ENCODE data around the gene C1orf21.

The C1orf21 gene

DNA sequence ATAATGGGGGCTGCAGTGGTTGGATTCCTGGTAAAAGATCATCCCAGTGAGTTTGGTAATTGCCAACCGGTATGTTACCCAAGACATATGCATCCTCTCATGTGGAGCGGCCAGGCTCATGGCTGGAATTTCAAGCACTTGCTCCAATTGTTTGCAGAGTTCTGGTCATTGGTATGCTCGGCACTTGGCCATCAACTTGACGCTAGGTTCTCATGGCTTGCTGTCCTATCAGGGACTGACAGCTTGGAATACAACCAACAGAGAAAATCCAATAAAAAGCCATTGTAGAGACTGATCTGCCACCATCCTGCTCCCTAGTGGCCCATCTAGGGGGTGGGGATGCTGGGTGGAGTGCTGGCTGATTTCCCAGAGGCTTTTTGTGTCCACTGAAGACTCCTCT is 247.0 kb downstream of the C1orf21 start:
- DNase-seq (ENCODE audit: low read depth): no peak

GRCh38 chr1:184634296-184634695 is 247.5 kb downstream of the C1orf21 start:
- no peak for DNase-seq (ENCODE audit: low read depth)

DNA sequence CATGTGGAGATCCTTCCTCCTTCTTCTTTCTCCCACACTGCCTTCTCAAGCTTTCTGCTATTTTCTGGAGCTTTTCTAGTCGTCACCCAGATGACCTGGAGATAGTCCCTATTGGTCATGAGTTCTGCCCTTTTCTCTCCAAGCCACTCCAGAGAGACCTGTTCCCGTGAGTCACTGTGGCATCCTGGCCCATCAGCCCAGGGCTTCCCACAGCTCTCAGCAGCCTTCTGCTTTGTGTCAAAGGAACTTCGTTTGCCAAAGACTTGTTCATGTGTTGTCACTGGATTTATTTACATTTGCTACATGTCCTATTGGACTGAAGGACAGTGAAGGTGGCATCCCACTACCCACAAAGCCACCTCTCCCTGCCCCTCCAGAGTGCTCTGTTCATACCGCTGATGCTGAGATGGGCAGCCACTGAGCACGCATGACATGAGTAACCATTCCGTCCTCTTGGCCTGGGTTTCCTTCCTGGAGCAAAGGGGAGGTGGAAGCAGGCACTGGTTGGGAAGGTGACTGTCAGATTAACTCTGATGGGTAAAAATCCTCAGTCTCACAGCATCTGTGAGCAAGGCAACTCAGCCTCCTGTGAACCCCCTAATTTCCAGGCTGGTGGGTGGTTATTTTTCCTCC is 248.6 kb downstream of the C1orf21 start:
- no peak for DNase-seq (ENCODE audit: low read depth)

- DNase-seq (ENCODE audit: low read depth): no peak
Measured at GRCh38 chr1:184635980-184636431, 249.2 kb downstream of the C1orf21 start.

DNA sequence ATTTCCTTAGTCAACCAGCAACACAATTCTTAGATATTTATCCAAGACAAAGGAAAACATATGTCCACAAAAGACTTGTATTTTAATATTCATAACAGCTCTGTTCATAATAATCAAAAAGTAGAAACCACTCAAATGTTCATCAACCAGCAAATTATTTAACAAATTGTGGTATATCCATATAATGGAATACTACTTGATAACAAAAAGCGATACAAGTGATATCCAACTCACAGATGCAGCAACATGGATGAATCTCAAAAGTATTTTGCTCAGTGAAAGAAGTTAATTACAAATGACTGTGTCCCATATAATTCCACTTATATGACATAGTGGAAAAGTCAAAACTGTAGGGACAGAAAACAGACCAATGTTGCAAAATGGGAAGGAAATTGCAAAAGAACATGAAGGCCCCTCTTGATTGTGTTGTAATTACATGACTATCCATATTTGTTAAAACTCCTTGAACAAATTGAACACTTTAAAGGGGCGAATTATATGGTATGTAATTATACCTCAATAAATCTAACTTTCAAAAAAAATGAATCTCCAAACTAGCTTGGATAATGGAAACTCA is 250.9 kb downstream of the C1orf21 start:
- DNase-seq (ENCODE audit: low read depth): no peak

- no peak for DNase-seq (ENCODE audit: low read depth)
Measured at GRCh38 chr1:184639205-184639604, 252.4 kb downstream of the C1orf21 start.

- DNase-seq (ENCODE audit: low read depth): no peak
Measured at GRCh38 chr1:184640505-184640904, 253.7 kb downstream of the C1orf21 start.

- DNase-seq (ENCODE audit: low read depth): no peak
Measured at GRCh38 chr1:184641894-184642293, 255.1 kb downstream of the C1orf21 start.

DNA sequence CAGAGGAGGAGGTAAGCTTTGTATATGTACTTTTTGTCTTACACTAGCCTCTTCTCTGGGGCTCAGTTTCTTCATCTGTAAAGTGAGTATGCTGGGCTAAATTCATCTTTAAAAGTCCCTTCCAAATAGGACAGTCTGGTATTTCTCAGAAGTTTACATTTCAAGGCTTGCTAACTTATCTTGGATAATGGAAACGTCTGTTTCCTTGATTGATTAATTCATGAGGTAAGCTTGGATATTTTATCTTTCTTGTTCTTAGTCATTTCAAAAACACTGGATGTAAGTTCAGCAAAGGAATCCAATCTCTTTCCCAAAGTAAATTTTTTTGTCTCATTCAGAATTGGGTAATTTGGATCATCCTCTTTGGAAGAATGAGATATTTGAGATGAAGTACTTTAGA is 256.8 kb downstream of the C1orf21 start:
- DNase-seq (ENCODE audit: low read depth): no peak

GRCh38 chr1:184644771-184645170 is 257.9 kb downstream of the C1orf21 start:
- DNase-seq (ENCODE audit: low read depth): no peak

- DNase-seq (ENCODE audit: low read depth): no peak
Measured at GRCh38 chr1:184646178-184646701, 259.4 kb downstream of the C1orf21 start.

DNA sequence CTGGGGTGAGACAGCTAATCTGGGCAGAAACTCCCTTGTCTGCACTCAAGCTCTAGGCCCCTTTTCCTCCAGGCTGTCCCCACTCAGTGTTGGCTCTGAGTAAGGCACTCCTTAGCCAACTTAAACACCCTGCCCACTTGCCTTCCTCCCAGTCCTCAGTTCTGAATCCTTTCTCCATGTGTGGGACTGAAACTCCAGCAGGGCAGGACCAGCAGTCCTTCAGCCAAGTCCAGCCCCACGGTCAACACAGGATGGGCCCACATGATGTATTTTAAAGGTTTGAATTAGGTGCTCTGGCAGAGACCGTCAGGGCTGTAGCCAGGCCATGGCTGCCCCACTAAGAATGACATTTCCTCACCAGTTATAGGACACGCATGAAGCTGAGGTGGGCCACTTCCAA is 260.0 kb downstream of the C1orf21 start:
- DNase-seq (ENCODE audit: low read depth): no peak

DNA sequence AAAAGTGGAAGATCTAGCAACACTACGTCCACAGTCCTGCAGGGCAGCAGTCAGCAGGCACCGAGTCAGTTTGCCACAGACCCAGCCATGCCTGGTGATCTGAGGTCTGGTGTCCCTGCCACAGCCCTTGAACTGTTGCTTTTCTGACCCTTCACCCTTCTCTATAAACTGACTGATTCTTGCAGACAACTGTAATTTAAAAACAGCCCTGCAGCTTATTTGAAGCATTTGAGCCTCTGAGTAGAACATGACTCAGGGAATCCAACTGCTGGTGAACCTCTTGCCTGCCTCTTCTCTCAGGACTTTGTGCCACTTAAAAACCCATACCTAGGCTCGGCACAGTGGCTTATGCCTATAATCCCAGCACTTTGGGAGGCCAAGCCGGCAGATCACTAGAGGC is 260.6 kb downstream of the C1orf21 start:
- DNase-seq (ENCODE audit: low read depth): no peak

DNA sequence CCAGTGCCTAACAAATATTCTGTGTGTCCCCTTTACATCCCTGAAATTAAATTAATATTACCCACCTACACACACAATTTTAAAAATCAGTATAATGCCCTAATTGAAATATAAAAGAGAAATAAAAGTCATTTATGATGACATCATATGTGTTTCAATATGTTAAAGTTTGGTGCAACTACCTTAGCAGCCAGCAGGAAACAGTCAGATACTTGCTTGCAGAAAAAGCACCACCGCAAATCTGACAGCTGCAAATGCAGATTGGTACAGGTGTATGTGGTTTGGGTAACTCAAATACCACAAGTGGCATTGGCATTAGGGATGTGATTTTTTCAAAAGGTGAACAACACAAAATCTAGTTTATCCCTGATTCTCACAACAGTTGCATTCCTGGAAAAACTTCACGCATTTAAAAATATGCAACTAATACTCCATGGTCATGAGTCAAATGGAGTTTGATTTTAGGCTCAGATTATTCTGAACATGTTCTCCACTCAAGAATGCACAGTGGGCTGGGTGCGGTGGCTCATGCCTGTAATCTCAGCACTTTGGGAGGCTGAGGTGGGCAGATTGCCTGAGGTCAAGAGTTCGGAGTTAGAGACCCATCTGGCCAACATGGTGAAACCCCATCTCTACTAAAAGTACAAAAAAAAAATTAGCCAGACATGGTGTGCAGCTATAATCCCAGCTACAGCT is 261.5 kb downstream of the C1orf21 start:
- no peak for DNase-seq (ENCODE audit: low read depth)

GRCh38 chr1:184648856-184649201 is 262.0 kb downstream of the C1orf21 start:
- DNase-seq (ENCODE audit: low read depth): no peak

DNA sequence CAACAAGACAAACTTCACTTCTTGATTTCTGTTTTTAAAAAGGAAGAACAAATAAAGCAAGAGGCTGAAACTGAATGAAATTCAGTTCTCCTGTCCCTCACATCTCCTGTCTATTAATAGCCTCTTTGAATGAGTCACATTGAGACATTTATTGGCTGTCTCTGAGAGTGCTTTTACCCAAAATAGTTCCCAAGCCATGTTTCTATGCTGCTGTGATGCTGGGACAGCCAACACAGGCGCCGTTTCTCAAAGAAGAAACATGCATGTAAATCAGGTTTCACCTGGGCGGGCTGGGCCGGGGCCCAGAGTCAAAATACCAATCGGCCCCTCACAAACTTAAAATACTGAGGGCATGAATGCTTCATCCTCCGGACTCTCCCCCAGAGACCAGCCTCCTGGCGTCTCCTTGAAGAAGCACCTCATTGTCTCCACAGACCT is 262.6 kb downstream of the C1orf21 start:
- DNase-seq (ENCODE audit: low read depth): no peak

- DNase-seq (ENCODE audit: low read depth): no peak
Measured at GRCh38 chr1:184650177-184650866, 263.5 kb downstream of the C1orf21 start.

DNA sequence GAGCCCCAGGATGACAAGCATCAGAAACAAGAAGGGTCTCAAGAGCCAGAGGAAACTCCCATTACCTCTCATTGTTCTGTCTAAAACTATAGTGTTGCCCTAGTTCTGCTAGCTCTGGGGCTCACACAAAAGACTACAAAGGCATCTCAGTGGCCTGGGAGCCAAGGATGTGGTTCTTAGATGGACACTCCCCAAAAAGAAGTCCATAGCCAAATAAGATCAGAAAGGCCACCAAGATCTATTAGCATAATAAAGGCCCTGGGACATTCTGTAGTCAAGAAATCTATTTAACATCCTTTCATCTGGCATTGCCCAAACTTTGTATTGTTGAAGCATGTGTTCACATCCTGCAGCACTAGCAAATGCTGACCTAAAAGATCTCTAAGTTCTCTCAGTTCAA is 268.4 kb downstream of the C1orf21 start:
- DNase-seq (ENCODE audit: low read depth): no peak

GRCh38 chr1:184656221-184656620 is 269.4 kb downstream of the C1orf21 start:
- no peak for DNase-seq (ENCODE audit: low read depth)

DNA sequence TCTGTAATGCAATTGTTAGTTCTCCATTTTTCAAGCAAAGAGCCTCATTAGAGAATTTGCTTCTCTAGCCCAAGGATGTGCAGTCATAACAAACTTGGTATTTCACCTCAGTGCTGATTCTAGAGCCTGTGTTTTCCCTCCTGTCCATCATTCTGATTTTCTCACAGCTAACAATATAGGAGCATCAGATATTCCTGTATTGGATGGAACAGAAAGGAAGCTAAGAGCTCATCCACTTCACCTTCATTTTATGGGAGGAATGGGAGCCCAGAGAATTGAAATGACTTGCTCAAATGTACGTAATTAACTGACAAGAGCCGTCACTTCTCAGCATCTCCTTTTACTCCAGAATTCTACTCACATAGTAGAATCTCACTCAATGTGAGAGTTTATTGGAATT is 271.2 kb downstream of the C1orf21 start:
- no peak for DNase-seq (ENCODE audit: low read depth)

- DNase-seq (ENCODE audit: low read depth): no peak
Measured at GRCh38 chr1:184660462-184661191, 273.8 kb downstream of the C1orf21 start.

- DNase-seq (ENCODE audit: low read depth): no peak
Measured at GRCh38 chr1:184661801-184662200, 275.0 kb downstream of the C1orf21 start.
